ENCODE measurements around the gene CST4. TPM values are rescaled to one million over a fixed set of nuclear protein-coding genes. Genes with fewer than 3 reads are reported as not detected.
A peak's percentile ranks its signal among the peaks of the same experiment; 100 is the strongest.
"Not testable (repeated sequence)": the region's sequence is repeated elsewhere in the genome, so short reads cannot be mapped to it uniquely, and the experiment has no call there.

The CST4 gene
- total and polyA plus RNA-seq, 8 donors: not detected

DNA sequence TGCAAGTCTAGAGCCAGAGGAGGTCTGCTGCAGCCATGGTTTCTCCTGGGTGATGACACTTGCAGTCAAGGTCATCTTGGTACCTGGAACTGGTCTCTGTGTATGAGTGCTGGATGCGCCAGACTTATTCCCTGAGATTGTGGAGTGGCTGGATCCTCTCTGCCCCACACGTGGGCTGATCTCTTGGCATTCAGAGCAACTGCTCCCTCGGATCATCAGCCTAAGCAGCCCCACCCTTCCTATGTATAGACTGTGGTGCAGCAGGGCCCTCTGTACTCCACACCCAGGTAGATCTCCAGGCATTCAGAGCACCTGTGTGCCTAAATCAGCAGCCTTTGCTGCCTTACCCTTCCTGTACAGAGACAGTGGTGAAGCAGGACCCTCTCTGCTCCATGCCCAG, 12.1 kb upstream of the CST4 start:
- ATAC-seq (no peak), DNase-seq (no peak), FAIRE-seq (no peak)
- no peaks in the 10 kb centered on the region for H3K36me3 ChIP-seq
- no peaks in the 10 kb centered on the region for H3K27me3 ChIP-seq
- no peaks in the 10 kb centered on the region for H3K9me3 ChIP-seq
- no peak overlapping the region for H3K27ac ChIP-seq
- no peak overlapping the region for H3K4me3 ChIP-seq
- WGBS, 2 donors: 58 to 64% methylated on average over 3 of the region's 3 CpGs
- no peaks in the 10 kb centered on the region for H3K4me1 ChIP-seq
- intact Hi-C loops (cut with DNase I): no loop called here
- TF ChIP-seq, protein P1, sequence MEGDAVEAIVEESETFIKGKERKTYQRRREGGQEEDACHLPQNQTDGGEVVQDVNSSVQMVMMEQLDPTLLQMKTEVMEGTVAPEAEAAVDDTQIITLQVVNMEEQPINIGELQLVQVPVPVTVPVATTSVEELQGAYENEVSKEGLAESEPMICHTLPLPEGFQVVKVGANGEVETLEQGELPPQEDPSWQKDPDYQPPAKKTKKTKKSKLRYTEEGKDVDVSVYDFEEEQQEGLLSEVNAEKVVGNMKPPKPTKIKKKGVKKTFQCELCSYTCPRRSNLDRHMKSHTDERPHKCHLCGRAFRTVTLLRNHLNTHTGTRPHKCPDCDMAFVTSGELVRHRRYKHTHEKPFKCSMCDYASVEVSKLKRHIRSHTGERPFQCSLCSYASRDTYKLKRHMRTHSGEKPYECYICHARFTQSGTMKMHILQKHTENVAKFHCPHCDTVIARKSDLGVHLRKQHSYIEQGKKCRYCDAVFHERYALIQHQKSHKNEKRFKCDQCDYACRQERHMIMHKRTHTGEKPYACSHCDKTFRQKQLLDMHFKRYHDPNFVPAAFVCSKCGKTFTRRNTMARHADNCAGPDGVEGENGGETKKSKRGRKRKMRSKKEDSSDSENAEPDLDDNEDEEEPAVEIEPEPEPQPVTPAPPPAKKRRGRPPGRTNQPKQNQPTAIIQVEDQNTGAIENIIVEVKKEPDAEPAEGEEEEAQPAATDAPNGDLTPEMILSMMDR (IDR thresholded peaks at IDR 0.05): no peak

DNA sequence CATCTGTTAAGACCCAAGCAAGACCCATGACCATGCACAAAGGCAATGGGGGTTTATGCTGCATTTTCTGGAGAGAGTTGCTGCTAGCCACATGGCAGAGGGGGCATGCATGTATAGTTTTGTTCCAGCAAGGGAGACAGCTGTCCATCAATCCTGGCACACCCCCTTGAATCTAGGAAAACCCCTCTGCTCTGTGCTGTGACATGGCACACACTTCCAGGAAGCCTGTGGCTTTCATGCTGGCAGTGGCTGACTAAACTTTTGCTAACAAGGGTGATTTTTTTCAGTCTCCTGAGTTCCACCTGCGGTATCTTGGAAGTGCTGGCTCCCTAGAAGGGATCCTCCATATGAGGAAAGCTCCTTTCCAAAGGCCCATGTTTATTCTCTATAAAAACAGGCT, 9.1 kb upstream of the CST4 start:
- no peak for ATAC-seq
- no peak for FAIRE-seq
- no peak overlapping the region for H3K4me3 ChIP-seq
- WGBS, 2 donors: 44 to 88% methylated on average over 1 of the region's 1 CpG
- no peak for DNase-seq
- no peaks in the 10 kb centered on the region for H3K4me1 ChIP-seq
- H3K27ac ChIP-seq: no peak overlapping the region
- no peaks in the 10 kb centered on the region for H3K27me3 ChIP-seq
- TF ChIP-seq, protein P1 (IDR thresholded peaks at IDR 0.05): no peak
- no peaks in the 10 kb centered on the region for H3K9me3 ChIP-seq
- no peaks in the 10 kb centered on the region for H3K36me3 ChIP-seq
- intact Hi-C loops (cut with DNase I): no loop called here

DNA sequence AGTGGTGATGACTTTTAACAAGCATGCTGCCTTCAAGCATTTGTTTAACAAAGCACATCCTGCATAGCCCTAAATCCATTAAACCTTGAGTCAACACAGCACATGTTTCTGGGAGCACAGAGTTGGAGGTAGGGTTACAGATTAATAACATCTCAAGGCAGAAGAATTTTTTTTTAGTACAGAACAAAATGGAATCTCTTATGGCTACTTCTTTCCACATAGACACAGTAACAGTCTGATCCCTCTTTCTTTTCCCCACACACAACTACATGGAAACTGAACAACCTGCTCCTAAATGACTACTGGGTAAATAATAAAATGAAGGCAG, 6.2 kb upstream of the CST4 start:
- DNase-seq; intact Hi-C loops (cut with DNase I); H3K9me3 ChIP-seq; H3K27ac ChIP-seq; H3K4me3 ChIP-seq; H3K27me3 ChIP-seq; H3K36me3 ChIP-seq; H3K4me1 ChIP-seq; FAIRE-seq; ATAC-seq: not testable (repeated sequence)

DNA sequence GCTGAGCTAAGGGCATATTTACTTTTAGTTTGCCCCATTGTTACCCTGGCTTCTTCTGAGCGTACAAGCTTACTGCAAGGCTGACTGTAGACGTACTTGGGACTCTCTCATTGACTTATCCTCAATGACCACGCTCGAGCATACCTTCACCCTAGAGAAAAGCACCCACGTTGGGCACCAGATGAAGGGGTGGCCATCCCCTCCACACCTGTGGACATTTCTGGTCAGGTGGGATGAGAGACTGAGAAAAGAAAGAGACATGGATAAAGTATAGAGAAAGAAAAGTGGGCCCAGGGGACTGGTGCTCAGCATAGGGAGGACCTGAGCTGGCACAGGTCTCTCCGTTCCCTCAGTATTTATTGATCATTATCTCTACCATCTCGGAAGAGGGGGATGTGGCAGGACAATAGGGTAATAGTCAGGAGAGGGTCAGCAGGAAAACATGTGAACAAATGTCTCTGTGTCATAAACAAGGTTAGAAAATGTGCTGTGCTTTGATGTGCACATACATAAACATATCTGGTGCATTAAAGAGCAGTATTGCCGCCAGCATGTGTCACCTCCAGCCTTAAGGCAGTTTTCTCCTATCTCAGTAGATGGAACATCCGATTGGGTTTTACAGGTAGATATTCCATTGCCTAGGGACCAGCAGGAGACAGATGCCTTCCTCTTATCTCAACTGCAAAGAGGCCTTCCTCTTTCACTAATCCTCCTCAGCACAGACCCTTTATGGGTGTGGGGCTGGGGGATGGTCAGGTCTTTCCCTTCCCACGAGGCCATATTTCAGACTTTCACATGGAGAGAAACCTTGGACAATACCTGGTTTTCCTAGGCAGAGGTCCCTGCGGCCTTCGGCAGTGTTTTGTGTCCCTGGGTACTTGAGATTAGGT, 5.6 kb upstream of the CST4 start:
- H3K4me3 ChIP-seq; FAIRE-seq; intact Hi-C loops (cut with DNase I); H3K4me1 ChIP-seq; DNase-seq; H3K36me3 ChIP-seq; H3K27ac ChIP-seq; ATAC-seq; H3K9me3 ChIP-seq; H3K27me3 ChIP-seq: not testable (repeated sequence)
- WGBS, 2 donors: 52 to 55% methylated on average over 12 of the region's 12 CpGs

DNA sequence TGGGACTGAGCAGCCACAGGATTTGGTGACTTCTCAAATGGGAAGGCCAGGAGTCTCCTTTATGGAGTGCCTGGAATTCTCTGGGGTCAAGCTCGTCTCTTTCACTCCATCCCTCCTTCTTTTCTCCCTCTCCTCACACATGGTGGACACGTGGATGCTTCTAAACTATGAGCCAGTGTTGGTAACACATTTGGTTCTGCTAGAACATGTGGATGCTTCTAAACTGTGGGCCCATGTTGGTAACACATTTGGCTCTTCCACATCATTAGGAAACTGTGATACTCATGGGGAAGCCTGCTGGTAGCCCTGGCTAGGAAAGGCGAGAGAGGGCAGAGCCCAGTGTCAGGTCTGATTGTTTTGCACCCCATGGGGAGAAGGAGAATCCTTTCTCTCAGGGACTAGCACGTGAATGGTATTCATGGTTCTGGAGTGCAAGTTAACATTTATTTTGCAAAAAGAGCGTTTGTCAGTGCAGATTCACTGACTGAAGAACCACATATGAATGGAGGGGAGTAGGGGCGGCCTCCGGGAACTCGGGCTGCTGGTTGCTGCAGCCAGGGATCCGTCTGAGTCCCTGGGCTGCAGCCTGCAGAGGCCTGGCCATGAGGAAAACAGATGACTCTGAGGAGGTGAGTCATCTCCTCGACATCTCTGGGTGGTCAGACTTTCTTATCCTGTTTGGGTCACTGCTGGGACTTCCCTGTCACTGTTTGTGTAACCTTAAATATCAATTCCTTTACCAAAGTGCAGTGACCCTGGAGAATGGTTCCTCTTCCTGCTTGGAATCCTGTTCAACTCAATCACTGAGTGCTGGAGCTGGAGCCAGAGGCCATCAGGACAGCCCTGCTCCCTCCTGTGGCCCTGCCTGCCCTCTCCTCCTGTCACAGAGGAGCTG, 4.1 kb upstream of the CST4 start:
- H3K4me3 ChIP-seq; intact Hi-C loops (cut with DNase I); H3K27ac ChIP-seq; H3K27me3 ChIP-seq; H3K36me3 ChIP-seq; DNase-seq; FAIRE-seq; H3K4me1 ChIP-seq; H3K9me3 ChIP-seq: not testable (repeated sequence)
- peak in 2 of 4 donors; percentile 44 to 69 for ATAC-seq
- 50 to 61% methylated on average over 10 of the region's 10 CpGs for WGBS, 2 donors

DNA sequence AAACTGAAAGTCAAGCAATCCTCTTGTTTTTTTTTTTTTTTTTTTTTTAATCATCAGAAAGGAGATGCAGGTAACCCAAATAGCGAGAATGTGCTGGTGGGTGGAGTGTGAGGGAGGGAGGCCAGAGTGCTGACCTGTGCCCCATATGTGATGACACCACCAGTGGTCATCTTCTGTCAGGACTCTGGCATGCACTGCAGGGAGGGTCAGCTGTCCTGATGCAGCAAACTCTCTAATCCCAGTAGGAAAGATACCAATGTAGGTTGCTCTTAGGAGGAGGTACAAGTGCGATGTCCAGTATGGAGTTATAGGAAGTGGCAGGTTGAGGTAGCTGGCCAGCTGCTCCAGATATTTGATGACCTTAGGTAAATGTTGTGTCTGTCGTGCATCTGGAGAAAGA, 2.8 kb upstream of the CST4 start:
- DNase-seq (no peak), FAIRE-seq (no peak), ATAC-seq (no peak)
- H3K27ac ChIP-seq: no peak overlapping the region
- no peaks in the 10 kb centered on the region for H3K4me1 ChIP-seq
- TF ChIP-seq, protein P1 (IDR thresholded peaks at IDR 0.05): no peak
- H3K27me3 ChIP-seq: no peaks in the 10 kb centered on the region
- intact Hi-C loops (cut with DNase I): no loop called here
- H3K36me3 ChIP-seq: no peaks in the 10 kb centered on the region
- WGBS, 2 donors: 70 to 71% methylated on average over 3 of the region's 3 CpGs
- no peaks in the 10 kb centered on the region for H3K9me3 ChIP-seq
- no peak overlapping the region for H3K4me3 ChIP-seq
